ENCODE data around the gene MAP4K4. TPM values are rescaled to one million over a fixed set of nuclear protein-coding genes. Genes with fewer than 3 reads are reported as not detected.

MAP4K4 gene
- total RNA-seq, 3 donors from 2014 or later: 26.4 to 54.6 (median 34.2) TPM

- ATAC-seq (no peak), DNase-seq (no peak)
- Histone ChIP-seq H3K4me1 (ENCODE audit: low read depth) (no peaks in the 10 kb centered on the region), H3K4me3 (no peak overlapping the region), H3K9me3 (no peaks in the 10 kb centered on the region), H3K36me3 (ENCODE audit: low read depth) (no peaks in the 10 kb centered on the region)
- intact Hi-C loops (cut with DNase I, micrococcal nuclease): no loop called here
- no peak for TF ChIP-seq CTCF (IDR thresholded peaks at IDR 0.05)
Observed at GRCh38 chr2:101665312-101665711, 32.2 kb upstream of the MAP4K4 start.

GRCh38 chr2:101667823-101668222 is 29.7 kb upstream of the MAP4K4 start:
- Histone ChIP-seq H3K4me3 (no peak overlapping the region), H3K36me3 (ENCODE audit: low read depth) (no peaks in the 10 kb centered on the region), H3K9me3 (peaks cover 9% of the 10 kb centered on the region), H3K4me1 (ENCODE audit: low read depth) (no peaks in the 10 kb centered on the region)
- intact Hi-C loops (cut with DNase I, micrococcal nuclease): no loop called here
- ATAC-seq (no peak), DNase-seq (no peak)
- TF ChIP-seq CTCF (IDR thresholded peaks at IDR 0.05): no peak

GRCh38 chr2:101672047-101672446 is 25.5 kb upstream of the MAP4K4 start:
- ATAC-seq: no peak
- H3K9me3 ChIP-seq: peaks cover 9% of the 10 kb centered on the region
- TF ChIP-seq CTCF (IDR thresholded peaks at IDR 0.05): no peak
- DNase-seq: no peak
- H3K36me3 ChIP-seq (ENCODE audit: low read depth): no peaks in the 10 kb centered on the region
- no peaks in the 10 kb centered on the region for H3K4me1 ChIP-seq (ENCODE audit: low read depth)
- intact Hi-C loops (cut with DNase I, micrococcal nuclease): no loop called here
- no peak overlapping the region for H3K4me3 ChIP-seq

- Histone ChIP-seq H3K4me3 (no peak overlapping the region), H3K36me3 (ENCODE audit: low read depth) (no peaks in the 10 kb centered on the region), H3K4me1 (ENCODE audit: low read depth) (no peaks in the 10 kb centered on the region), H3K9me3 (peaks cover 9% of the 10 kb centered on the region)
- DNase-seq (no peak), ATAC-seq (no peak)
- no peak for TF ChIP-seq CTCF (IDR thresholded peaks at IDR 0.05)
- intact Hi-C loops (cut with DNase I, micrococcal nuclease): no loop called here
Observed at GRCh38 chr2:101673920-101674319, 23.6 kb upstream of the MAP4K4 start.

GRCh38 chr2:101675512-101675911 is 22.0 kb upstream of the MAP4K4 start:
- intact Hi-C loops (cut with DNase I, micrococcal nuclease): no loop called here
- no peak for TF ChIP-seq CTCF (IDR thresholded peaks at IDR 0.05)

GRCh38 chr2:101676674-101677073 is 20.8 kb upstream of the MAP4K4 start:
- DNase-seq: no peak
- intact Hi-C loops (cut with DNase I, micrococcal nuclease): no loop called here
- Histone ChIP-seq H3K4me1 (ENCODE audit: low read depth) (no peaks in the 10 kb centered on the region), H3K4me3 (no peak overlapping the region), H3K36me3 (ENCODE audit: low read depth) (no peaks in the 10 kb centered on the region), H3K9me3 (peaks cover 8% of the 10 kb centered on the region)
- no peak for ATAC-seq
- TF ChIP-seq CTCF (IDR thresholded peaks at IDR 0.05): no peak

More at GRCh38 chr2:101675512-101675911, 22.0 kb upstream of the MAP4K4 start:
- DNase-seq (no peak), ATAC-seq (no peak)
- Histone ChIP-seq H3K4me3 (no peak overlapping the region), H3K36me3 (ENCODE audit: low read depth) (no peaks in the 10 kb centered on the region), H3K4me1 (ENCODE audit: low read depth) (no peaks in the 10 kb centered on the region), H3K9me3 (peaks cover 9% of the 10 kb centered on the region)

Data from mucosa of descending colon (tissue), 3 donors.